Panc1 (cell line): Measurements from ENCODE around the gene OVAAL.

Experiments used
- CTCF ChIP-seq: fragments of 450-650 bp; IDR thresholded peaks from 2 replicates; pipeline ENCODE4 v1.5.1; 2017; ENCODE audit warnings: mild to moderate bottlenecking
- POLR2AphosphoS5 ChIP-seq: IDR thresholded peaks from 2 replicates; pipeline ENCODE4 v1.6.1; 2012; ENCODE audit warnings: mild to moderate bottlenecking, low read depth, low read length, moderate library complexity
- REST ChIP-seq, 2 experiments: IDR thresholded peaks; 2 replicates each; pipeline ENCODE4 v1.6.1; 2011 to 2012; ENCODE audit warnings: low read depth in 2 of 2, control low read depth in 1 of 2, low read length in 1 of 2, mild to moderate bottlenecking in 1 of 2, moderate library complexity in 1 of 2; ENCODE audit not compliant: insufficient read depth in 1 of 2
- SIN3A ChIP-seq: IDR thresholded peaks from 2 replicates; pipeline ENCODE4 v1.6.1; 2012; ENCODE audit warnings: low read depth, mild to moderate bottlenecking, low read length, moderate library complexity, borderline replicate concordance; ENCODE audit not compliant: insufficient read depth
- TCF7L2 ChIP-seq: IDR thresholded peaks from 2 replicates; pipeline ENCODE4 v1.6.1; 2011; ENCODE audit warnings: mild to moderate bottlenecking, low read depth, low read length, inconsistent platforms

DNA sequence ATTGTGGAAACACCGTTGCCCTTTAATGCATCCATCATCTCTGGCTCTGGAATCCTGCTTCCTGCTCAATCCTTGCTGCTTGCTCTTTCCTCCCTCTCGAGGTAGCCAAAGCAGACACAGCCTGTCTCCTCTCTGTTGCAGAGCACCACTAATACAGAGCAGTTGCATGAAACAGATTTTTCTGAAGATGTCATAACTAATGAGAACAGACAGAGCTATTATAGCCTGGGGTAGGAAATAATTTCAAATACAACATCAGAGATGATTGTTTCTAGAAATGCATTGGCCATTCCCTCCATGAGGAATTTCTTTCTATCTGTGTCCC, 33.1 kb upstream of the OVAAL start:
- TF ChIP-seq POLR2AphosphoS5 (no peak), CTCF (no peak), REST (IDR thresholded peaks at IDR 0.05; ENCODE audit: insufficient read depth in 1 of 2, low read depth in 2 of 2, low read length in 1 of 2) (no peak), SIN3A (no peak), TCF7L2 (no peak)
